ENCODE results near the gene APOBEC3G. TPM values are rescaled to one million over a fixed set of nuclear protein-coding genes. Genes with fewer than 3 reads are reported as not detected.

APOBEC3G gene
- total RNA-seq, 1 donor from 2014 or later, result 3.1 TPM

Other genes starting within 250 kb of the APOBEC3G start
- 0.13 TPM in 2 replicates for gene NPTXR, start 233.2 kb upstream of the APOBEC3G start, total RNA-seq
- gene CBX6, start 205.1 kb upstream of the APOBEC3G start, total RNA-seq, result 13.4 and 15.7 TPM in 2 replicates
- not detected in 2 replicates for gene APOBEC3A, start 119.7 kb upstream of the APOBEC3G start, total RNA-seq
- gene APOBEC3B, start 94.9 kb upstream of the APOBEC3G start, total RNA-seq, result 0.76 and 1.3 TPM in 2 replicates
- 0.64 and 0.76 TPM in 2 replicates for gene APOBEC3C, start 63.0 kb upstream of the APOBEC3G start, total RNA-seq
- 0.39 and 0.51 TPM in 2 replicates for gene APOBEC3D, start 56.1 kb upstream of the APOBEC3G start, total RNA-seq
- gene APOBEC3F, start 36.4 kb upstream of the APOBEC3G start, total RNA-seq, result 3.4 and 4.4 TPM in 2 replicates
- not detected in 2 replicates for gene APOBEC3H, start 20.0 kb downstream of the APOBEC3G start, total RNA-seq
- 3.0 and 4.4 TPM in 2 replicates for gene CBX7, start 75.4 kb downstream of the APOBEC3G start, total RNA-seq
- 22.6 and 47.0 TPM in 2 replicates for gene PDGFB, start 167.7 kb downstream of the APOBEC3G start, total RNA-seq
- gene RPL3, start 242.3 kb downstream of the APOBEC3G start, total RNA-seq, result 2,576 and 3,971 TPM in 2 replicates